ENCODE measurements around the gene PRR15.

PRR15 gene

DNA sequence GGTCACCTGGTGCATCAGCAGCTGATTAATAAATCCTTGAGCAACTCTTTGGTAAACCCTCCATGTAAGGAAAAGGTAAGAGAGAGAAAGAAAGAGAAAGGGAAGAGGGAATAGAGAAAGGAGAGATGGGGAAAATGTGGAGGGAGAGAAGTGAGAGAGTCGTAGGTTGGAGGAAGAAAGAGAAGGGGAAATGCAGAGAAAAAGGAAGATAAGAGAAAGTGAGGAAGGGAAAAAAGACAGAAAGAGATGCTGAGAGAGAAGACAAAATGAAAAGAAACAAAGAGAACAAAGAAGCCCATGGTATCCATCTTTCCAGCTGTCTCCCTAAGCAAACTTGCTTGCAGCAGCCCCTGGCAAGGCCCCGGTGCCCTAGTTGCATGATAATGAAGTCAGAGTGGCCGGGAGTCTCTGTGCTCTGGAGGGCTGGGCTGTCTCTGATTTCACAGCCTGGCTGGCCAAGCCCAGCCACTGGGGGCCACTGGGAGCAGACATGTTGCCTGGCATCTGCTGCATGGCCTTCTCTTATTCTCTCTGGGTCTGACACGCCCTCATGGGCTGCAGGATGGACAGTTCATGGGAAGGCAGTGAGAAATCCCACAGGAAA is 48.4 kb downstream of the PRR15 start:
- no peak for DNase-seq

GRCh38 chr7:29612596-29612995 is 49.0 kb downstream of the PRR15 start:
- no peak for DNase-seq

- no peak for DNase-seq
Observed at GRCh38 chr7:29613100-29613499, 49.5 kb downstream of the PRR15 start.

DNA sequence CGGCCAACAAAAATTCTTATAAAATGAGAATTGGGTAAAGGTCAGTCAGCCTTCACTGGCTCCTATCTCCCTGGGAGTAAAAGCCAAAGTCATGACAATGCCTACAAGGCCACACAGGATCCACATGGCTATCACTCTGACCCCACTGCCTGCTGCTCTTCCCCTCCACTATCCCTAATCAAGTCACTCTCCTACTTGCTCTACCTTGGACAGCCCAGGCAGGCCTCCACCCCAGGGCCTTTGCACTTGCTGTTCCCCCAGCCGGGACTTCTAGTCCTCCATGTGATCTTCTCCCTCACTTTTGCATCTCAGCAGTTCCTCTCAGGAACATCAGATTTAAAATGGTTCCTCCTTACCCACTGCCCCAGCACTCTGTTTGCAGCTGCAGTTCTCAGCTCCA is 50.6 kb downstream of the PRR15 start:
- DNase-seq = no peak
